K562 (cell line): Measurements from ENCODE around the gene MYO1F. TPM values are rescaled to one million over a fixed set of nuclear protein-coding genes. Genes with fewer than 3 reads are reported as not detected.

ENCODE experiments used
- ATF4 ChIP-seq: fragments of 450-650 bp; formaldehyde crosslinking; IDR thresholded peaks from 2 replicates; pipeline ENCODE4 v1.4.0; 2022; ENCODE audit warnings: mild to moderate bottlenecking, moderate library complexity
- BRCA1 ChIP-seq, 2 experiments: fragments of 450-650 bp in 1 of 2; sonication (generic) in 1 of 2; formaldehyde crosslinking in 1 of 2; IDR thresholded peaks; 2 replicates each; pipeline versions ENCODE4 v1.5.0 to v1.6.1; 2017 to 2020; ENCODE audit warnings: mild to moderate bottlenecking in 1 of 2, missing genetic modification reagents in 1 of 2
- ELK1 ChIP-seq: sonication (generic); formaldehyde crosslinking; IDR thresholded peaks from 2 replicates; pipeline ENCODE4 v1.8.1; 2022; ENCODE audit warnings: missing genetic modification reagents
- EWSR1 ChIP-seq: fragments of 450-650 bp; IDR thresholded peaks from 2 replicates; pipeline ENCODE4 v1.6.1; 2018; ENCODE audit warnings: borderline replicate concordance, mild to moderate bottlenecking, low read depth, moderate library complexity; ENCODE audit not compliant: partially characterized antibody
- FOXJ3 ChIP-seq: sonication (generic); formaldehyde crosslinking; IDR thresholded peaks from 2 replicates; pipeline ENCODE4 v1.4.0; 2020; ENCODE audit warnings: mild to moderate bottlenecking, missing genetic modification reagents
- GATAD2A ChIP-seq: fragments of 450-650 bp; IDR thresholded peaks from 2 replicates; pipeline ENCODE4 v1.6.1; 2017
- HDAC8 ChIP-seq: fragments of 450-650 bp; IDR thresholded peaks from 2 replicates; pipeline ENCODE4 v1.6.1; 2016; ENCODE audit warnings: mild to moderate bottlenecking, missing genetic modification characterization, moderate library complexity, missing compliant biosample characterization
- HNRNPLL ChIP-seq: fragments of 200-400 bp; formaldehyde crosslinking; IDR thresholded peaks from 2 replicates; pipeline ENCODE4 v1.6.1; 2017; ENCODE audit warnings: low read length, low read depth, mild to moderate bottlenecking; ENCODE audit not compliant: poor library complexity, severe bottlenecking
- MEF2D ChIP-seq: conservative IDR thresholded peaks from 2 replicates; pipeline ENCODE4 v1.6.1; 2016; ENCODE audit warnings: low read depth, missing genetic modification characterization, missing compliant biosample characterization
- NR4A1 ChIP-seq, 2 experiments: fragments of 250-450 bp in 1 of 2; fragments of 450-650 bp in 1 of 2; sonication (Bioruptor Pico) in 1 of 2; IDR thresholded peaks; 2 replicates each; pipeline versions ENCODE4 v1.4.0 to v1.6.1; 2016 to 2020; ENCODE audit warnings: mild to moderate bottlenecking in 2 of 2, missing compliant biosample characterization in 1 of 2, missing genetic modification characterization in 1 of 2, moderate library complexity in 1 of 2
- NRF1 ChIP-seq, 2 experiments: fragments of 450-650 bp; IDR thresholded peaks in 1 of 2; conservative IDR thresholded peaks in 1 of 2; 2 replicates each; pipeline ENCODE4 v1.6.1; 2014; ENCODE audit warnings: mild to moderate bottlenecking in 2 of 2
- PATZ1 ChIP-seq: fragments of 250-450 bp; sonication (Bioruptor Pico); IDR thresholded peaks from 2 replicates; pipeline ENCODE4 v1.5.0; 2020; ENCODE audit warnings: mild to moderate bottlenecking, borderline replicate concordance
- PTBP1 ChIP-seq: fragments of 200-400 bp; formaldehyde crosslinking; IDR thresholded peaks from 2 replicates; pipeline ENCODE4 v1.6.1; 2017; ENCODE audit warnings: low read depth, low read length
- RFX5 ChIP-seq: IDR thresholded peaks from 2 replicates; pipeline ENCODE4 v1.6.1; 2011; ENCODE audit warnings: low read depth, mild to moderate bottlenecking, improper control_type of control experiment, low read length
- RNF2 ChIP-seq: sonication (generic); IDR thresholded peaks from 2 replicates; pipeline ENCODE4 v1.6.1; 2016
- SMAD3 ChIP-seq: fragments of 450-650 bp; formaldehyde crosslinking; conservative IDR thresholded peaks from 2 replicates; pipeline ENCODE4 v1.4.0; 2020; ENCODE audit warnings: mild to moderate bottlenecking
- TAF15 ChIP-seq: fragments of 200-400 bp; formaldehyde crosslinking; IDR thresholded peaks from 2 replicates; pipeline ENCODE4 v1.6.1; 2017; ENCODE audit warnings: mild to moderate bottlenecking, low read depth, low read length, moderate library complexity
- XRCC3 ChIP-seq: fragments of 450-650 bp; IDR thresholded peaks from 2 replicates; pipeline ENCODE4 v1.6.1; 2017; ENCODE audit warnings: mild to moderate bottlenecking, moderate library complexity
- ZNF239 ChIP-seq: fragments of 250-450 bp; sonication (Bioruptor Pico); IDR thresholded peaks from 2 replicates; pipeline ENCODE4 v1.4.0; 2020; ENCODE audit warnings: mild to moderate bottlenecking
- ZNF699 ChIP-seq: fragments of 250-450 bp; sonication (Bioruptor Pico); IDR thresholded peaks from 2 replicates; pipeline ENCODE4 v1.8.0; 2021; ENCODE audit warnings: mild to moderate bottlenecking, moderate library complexity; ENCODE audit not compliant: insufficient replicate concordance
- ZNF707 ChIP-seq: fragments of 250-450 bp; sonication (Bioruptor Pico); conservative IDR thresholded peaks from 2 replicates; pipeline ENCODE4 v1.8.0; 2022; ENCODE audit warnings: inconsistent platforms, mild to moderate bottlenecking, moderate library complexity
- ZNF75A ChIP-seq: fragments of 450-650 bp; formaldehyde crosslinking; IDR thresholded peaks from 2 replicates; pipeline ENCODE4 v1.4.0; 2020; ENCODE audit warnings: mild to moderate bottlenecking
- polyA plus RNA-seq, 8 experiments: library from polyadenylated mRNA; depleted of rRNA in 4 of 8; stranded (reverse) in 5 of 8; unstranded in 3 of 8; fragments of >200 nt; fragmentation: Nextera tagmentation in 2 of 8; fragmentation: Illumina TruSeq in 1 of 8; extraction: Ambion mirVana in 2 of 8; extraction: Trizol in 1 of 8; gene quantifications; 2 replicates each; pipeline versions ENCODE4 v1.2.1 to v1.2.3, GENCODE V29; 2011 to 2014; ENCODE audit warnings: inconsistent platforms in 1 of 8, missing spikeins in 1 of 8
- total RNA-seq, 7 experiments: library from RNA; depleted of rRNA in 6 of 7; stranded (reverse); fragments of >200 nt in 6 of 7; fragmentation: Illumina TruSeq in 2 of 7; extraction: Trizol in 2 of 7; gene quantifications; 2 replicates each; pipeline versions ENCODE4 v1.2.1 to v1.2.3, GENCODE V29; 2011 to 2021; ENCODE audit warnings: low replicate concordance in 1 of 7
- TF ChIP-seq, protein P1 (sequence below), 2 experiments: fragments of 450-650 bp; conservative IDR thresholded peaks; 2 replicates each; pipeline ENCODE4 v1.6.1; 2017; ENCODE audit warnings: mild to moderate bottlenecking in 2 of 2, moderate library complexity in 2 of 2
- TF ChIP-seq, protein P2 (sequence below): fragments of 250-450 bp; sonication (Bioruptor Pico); IDR thresholded peaks from 2 replicates; pipeline ENCODE4 v1.8.0; 2021; ENCODE audit warnings: moderate library complexity, mild to moderate bottlenecking, inconsistent platforms

The MYO1F gene
- total and polyA plus RNA-seq, 9 of the 15 experiments (the other 6 are each of a cell fraction or from before 2014, with no cell fraction given) = 0.78 to 9.4 (median 4.3) TPM

DNA sequence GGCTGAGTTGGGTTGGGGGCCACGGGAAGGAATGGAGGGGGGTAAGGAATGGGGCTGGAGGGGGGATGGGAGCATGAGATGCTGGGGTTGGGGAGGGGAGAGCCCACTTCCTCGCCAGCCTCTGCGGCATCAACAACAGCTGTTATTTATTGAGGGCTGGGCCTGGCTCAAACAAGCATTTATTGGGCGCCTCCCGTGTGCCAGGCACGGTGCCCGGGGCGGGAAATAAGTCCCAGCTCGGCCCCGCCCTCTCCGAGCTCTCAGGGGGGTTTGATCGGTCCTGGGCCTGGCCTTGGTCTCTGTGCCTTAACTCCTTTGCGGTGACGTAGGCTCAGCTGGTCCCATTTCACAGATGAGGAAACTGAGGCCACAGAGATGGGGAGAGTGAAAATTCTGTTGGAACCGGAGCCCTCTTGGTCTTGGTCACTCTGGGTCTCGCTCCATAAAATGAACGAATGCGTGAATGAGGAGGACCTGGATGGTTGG is 34.2 kb upstream of the MYO1F start (continued):
- TF ChIP-seq XRCC3 = no peak
- no peak for TF ChIP-seq FOXJ3 (CRISPR knock-in tag)
- TF ChIP-seq RNF2 = no peak
- no peak for TF ChIP-seq EWSR1
- no peak for TF ChIP-seq BRCA1 (IDR thresholded peaks at IDR 0.05)
- no peak for TF ChIP-seq BRCA1 (CRISPR knock-in tag; IDR thresholded peaks at IDR 0.05)
- no peak for TF ChIP-seq ZNF699
- TF ChIP-seq GATAD2A = no peak
- peak; percentile 58; the same call in 1 of the 2 replicates for TF ChIP-seq PTBP1
- TF ChIP-seq NRF1 (conservative IDR thresholded peaks at IDR 0.05 in 1 of 2, IDR thresholded peaks at IDR 0.05 in 1 of 2) = no peak
- TF ChIP-seq TAF15 = no peak
- TF ChIP-seq ELK1 (CRISPR knock-in tag) = no peak
- TF ChIP-seq ZNF707 (CRISPR knock-in tag) = no peak
- no peak for TF ChIP-seq ZNF239 (CRISPR knock-in tag)
- TF ChIP-seq, protein P1, sequence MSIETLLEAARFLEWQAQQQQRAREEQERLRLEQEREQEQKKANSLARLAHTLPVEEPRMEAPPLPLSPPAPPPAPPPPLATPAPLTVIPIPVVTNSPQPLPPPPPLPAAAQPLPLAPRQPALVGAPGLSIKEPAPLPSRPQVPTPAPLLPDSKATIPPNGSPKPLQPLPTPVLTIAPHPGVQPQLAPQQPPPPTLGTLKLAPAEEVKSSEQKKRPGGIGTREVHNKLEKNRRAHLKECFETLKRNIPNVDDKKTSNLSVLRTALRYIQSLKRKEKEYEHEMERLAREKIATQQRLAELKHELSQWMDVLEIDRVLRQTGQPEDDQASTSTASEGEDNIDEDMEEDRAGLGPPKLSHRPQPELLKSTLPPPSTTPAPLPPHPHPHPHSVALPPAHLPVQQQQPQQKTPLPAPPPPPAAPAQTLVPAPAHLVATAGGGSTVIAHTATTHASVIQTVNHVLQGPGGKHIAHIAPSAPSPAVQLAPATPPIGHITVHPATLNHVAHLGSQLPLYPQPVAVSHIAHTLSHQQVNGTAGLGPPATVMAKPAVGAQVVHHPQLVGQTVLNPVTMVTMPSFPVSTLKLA (conservative IDR thresholded peaks at IDR 0.05) = no peak
- no peak for TF ChIP-seq MEF2D (tag)
- no peak for TF ChIP-seq RFX5
- TF ChIP-seq PATZ1 (CRISPR knock-in tag) = no peak
- no peak for TF ChIP-seq SMAD3
- TF ChIP-seq, protein P2, sequence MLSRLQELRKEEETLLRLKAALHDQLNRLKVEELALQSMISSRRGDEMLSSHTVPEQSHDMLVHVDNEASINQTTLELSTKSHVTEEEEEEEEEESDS = no peak
- no peak for TF ChIP-seq ATF4 (CRISPR knock-in tag)
- no peak for TF ChIP-seq HDAC8
- TF ChIP-seq ZNF75A (CRISPR knock-in tag) = no peak
- no peak for TF ChIP-seq HNRNPLL
- TF ChIP-seq NR4A1 (CRISPR knock-in tag; IDR thresholded peaks at IDR 0.05) = no peak
- TF ChIP-seq NR4A1 (tag; IDR thresholded peaks at IDR 0.05) = no peak
